ENCODE results near the gene CRYL1. TPM values are rescaled to one million over a fixed set of nuclear protein-coding genes. Genes with fewer than 3 reads are reported as not detected.

The CRYL1 gene
- total and polyA plus RNA-seq, 2 of the 13 experiments (the other 11 are each of a cell fraction or from before 2014, with no cell fraction given) = 57.2 to 115 TPM

DNA sequence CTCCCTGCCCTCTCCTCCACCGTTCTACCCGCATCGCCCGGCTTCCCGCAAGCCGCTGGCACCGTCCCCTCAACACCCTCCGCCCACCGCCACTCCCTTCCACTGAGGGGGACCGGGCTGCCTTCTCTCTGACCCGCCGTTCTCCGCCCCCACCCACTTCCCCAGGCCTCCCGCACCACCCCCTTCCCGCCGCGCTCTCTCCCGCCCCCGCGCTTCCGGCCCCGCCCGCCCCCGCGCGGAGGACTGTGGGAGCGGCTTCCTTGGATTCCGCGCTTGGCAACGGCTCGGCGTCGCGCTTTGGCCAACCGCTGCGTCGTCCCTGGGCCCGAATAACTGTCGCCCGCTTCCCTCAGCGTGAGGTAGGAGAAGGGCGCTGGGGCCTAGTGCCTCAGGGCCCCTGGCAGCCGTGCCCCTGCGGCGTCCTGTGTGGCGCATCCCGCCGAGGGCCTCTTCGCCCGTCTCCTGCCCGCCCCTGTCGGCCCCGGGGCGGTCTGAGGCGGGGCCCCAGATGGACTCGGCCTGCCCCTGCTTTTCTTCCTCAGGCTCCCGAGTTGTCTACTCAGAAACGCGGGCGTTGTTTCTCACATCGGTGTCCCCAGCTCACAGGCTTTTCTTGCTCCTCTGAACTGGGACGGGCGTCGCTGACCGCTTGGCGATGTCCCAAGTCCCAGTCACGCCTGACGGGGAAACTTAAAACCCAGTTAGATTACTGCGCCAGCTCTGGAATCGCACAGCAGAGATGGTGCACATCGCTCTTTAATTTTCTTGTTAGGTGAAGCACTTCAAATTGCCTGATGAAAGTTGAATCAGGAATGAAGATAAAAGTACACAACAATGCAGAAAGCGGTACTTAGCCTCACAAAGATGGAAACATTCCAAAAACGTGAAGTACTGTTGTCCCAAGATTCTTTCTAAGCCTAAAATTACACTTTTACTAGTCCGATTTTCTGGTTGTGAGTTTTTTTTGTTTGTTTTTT, 41.5 kb upstream of the CRYL1 start, which contains the start of gene IFT88 (continued):
- TF ChIP-seq, protein P1, sequence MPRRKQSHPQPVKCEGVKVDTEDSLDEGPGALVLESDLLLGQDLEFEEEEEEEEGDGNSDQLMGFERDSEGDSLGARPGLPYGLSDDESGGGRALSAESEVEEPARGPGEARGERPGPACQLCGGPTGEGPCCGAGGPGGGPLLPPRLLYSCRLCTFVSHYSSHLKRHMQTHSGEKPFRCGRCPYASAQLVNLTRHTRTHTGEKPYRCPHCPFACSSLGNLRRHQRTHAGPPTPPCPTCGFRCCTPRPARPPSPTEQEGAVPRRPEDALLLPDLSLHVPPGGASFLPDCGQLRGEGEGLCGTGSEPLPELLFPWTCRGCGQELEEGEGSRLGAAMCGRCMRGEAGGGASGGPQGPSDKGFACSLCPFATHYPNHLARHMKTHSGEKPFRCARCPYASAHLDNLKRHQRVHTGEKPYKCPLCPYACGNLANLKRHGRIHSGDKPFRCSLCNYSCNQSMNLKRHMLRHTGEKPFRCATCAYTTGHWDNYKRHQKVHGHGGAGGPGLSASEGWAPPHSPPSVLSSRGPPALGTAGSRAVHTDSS (CRISPR knock-in tag; conservative IDR thresholded peaks at IDR 0.05) = no peak
- TF ChIP-seq RORA (CRISPR knock-in tag; IDR thresholded peaks at IDR 0.05) (no peak), TEAD2 (CRISPR knock-in tag; IDR thresholded peaks at IDR 0.05) (0 out of 2 replicates have a peak, but pooled peaks have one; percentile 55), THYN1 (CRISPR knock-in tag; IDR thresholded peaks at IDR 0.05; ENCODE audit: borderline replicate concordance, low read depth) (no peak), DBP (CRISPR knock-in tag; IDR thresholded peaks at IDR 0.05; ENCODE audit: not compliant biosample characterization) (no peak), ZBTB3 (CRISPR knock-in tag; IDR thresholded peaks at IDR 0.05; ENCODE audit: borderline replicate concordance, low read depth) (no peak), NFKBIZ (CRISPR knock-in tag; IDR thresholded peaks at IDR 0.05) (no peak), ESRRA (CRISPR knock-in tag; IDR thresholded peaks at IDR 0.05; ENCODE audit: low read depth) (no peak), ZNF772 (CRISPR knock-in tag; IDR thresholded peaks at IDR 0.05) (no peak), ZFP90 (CRISPR knock-in tag; IDR thresholded peaks at IDR 0.05; ENCODE audit: borderline replicate concordance) (peak; percentile 80), ZFP37 (CRISPR knock-in tag; IDR thresholded peaks at IDR 0.05; ENCODE audit: borderline replicate concordance) (0 out of 2 replicates have a peak, but pooled peaks have one; percentile 42), NFATC3 (CRISPR knock-in tag; IDR thresholded peaks at IDR 0.05) (0 out of 2 replicates have a peak, but pooled peaks have one; percentile 72), FOSL2 (CRISPR knock-in tag; IDR thresholded peaks at IDR 0.05) (peak; percentile 10; the same call in 1 of the 2 replicates), RFXANK (CRISPR knock-in tag; IDR thresholded peaks at IDR 0.05) (0 out of 2 replicates have a peak, but pooled peaks have one; percentile 9), ELF1 (CRISPR knock-in tag; IDR thresholded peaks at IDR 0.05) (peak; percentile 55), ASH2L (IDR thresholded peaks at IDR 0.05; ENCODE audit: insufficient read length, low read depth, low read length) (peak; percentile 90), ZNF598 (CRISPR knock-in tag; IDR thresholded peaks at IDR 0.05; ENCODE audit: borderline replicate concordance) (no peak), DNMT3B (CRISPR knock-in tag; conservative IDR thresholded peaks at IDR 0.05) (0 out of 2 replicates have a peak, but pooled peaks have one; percentile 12), ZNF775 (CRISPR knock-in tag; IDR thresholded peaks at IDR 0.05; ENCODE audit: borderline replicate concordance) (no peak)
- TF ChIP-seq, protein P2, sequence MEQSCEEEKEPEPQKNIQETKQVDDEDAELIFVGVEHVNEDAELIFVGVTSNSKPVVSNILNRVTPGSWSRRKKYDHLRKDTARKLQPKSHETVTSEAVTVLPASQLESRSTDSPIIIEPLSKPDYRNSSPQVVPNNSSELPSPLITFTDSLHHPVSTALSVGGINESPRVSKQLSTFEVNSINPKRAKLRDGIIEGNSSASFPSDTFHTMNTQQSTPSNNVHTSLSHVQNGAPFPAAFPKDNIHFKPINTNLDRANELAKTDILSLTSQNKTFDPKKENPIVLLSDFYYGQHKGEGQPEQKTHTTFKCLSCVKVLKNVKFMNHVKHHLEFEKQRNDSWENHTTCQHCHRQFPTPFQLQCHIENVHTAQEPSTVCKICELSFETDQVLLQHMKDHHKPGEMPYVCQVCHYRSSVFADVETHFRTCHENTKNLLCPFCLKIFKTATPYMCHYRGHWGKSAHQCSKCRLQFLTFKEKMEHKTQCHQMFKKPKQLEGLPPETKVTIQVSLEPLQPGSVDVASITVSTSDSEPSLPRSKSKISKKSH (CRISPR knock-in tag; IDR thresholded peaks at IDR 0.05; ENCODE audit: borderline replicate concordance) = peak; percentile 66; the same call in 1 of the 2 replicates
- TF ChIP-seq, protein P3, sequence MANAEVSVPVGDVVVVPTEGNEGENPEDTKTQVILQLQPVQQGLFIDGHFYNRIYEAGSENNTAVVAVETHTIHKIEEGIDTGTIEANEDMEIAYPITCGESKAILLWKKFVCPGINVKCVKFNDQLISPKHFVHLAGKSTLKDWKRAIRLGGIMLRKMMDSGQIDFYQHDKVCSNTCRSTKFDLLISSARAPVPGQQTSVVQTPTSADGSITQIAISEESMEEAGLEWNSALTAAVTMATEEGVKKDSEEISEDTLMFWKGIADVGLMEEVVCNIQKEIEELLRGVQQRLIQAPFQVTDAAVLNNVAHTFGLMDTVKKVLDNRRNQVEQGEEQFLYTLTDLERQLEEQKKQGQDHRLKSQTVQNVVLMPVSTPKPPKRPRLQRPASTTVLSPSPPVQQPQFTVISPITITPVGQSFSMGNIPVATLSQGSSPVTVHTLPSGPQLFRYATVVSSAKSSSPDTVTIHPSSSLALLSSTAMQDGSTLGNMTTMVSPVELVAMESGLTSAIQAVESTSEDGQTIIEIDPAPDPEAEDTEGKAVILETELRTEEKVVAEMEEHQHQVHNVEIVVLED (CRISPR knock-in tag; IDR thresholded peaks at IDR 0.05; ENCODE audit: borderline replicate concordance) = peak; percentile 63
- TF ChIP-seq, protein P4, sequence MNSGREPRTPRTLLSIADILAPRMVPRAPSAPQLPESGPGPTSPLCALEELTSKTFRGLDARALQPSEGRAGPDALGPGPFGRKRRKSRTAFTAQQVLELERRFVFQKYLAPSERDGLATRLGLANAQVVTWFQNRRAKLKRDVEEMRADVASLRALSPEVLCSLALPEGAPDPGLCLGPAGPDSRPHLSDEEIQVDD (CRISPR knock-in tag; IDR thresholded peaks at IDR 0.05; ENCODE audit: borderline replicate concordance) = no peak; the same call in 1 of the 2 replicates

Data from HepG2 (cell line).